Transverse colon (tissue), 4 donors: ENCODE data around the gene TMEM214.

Experiments used
- EP300 ChIP-seq: sonication (generic); formaldehyde crosslinking; IDR thresholded peaks from one replicate; pipeline ENCODE4 v1.6.1; 2017; ENCODE audit warnings: antibody characterized with exemption, low read depth
- POLR2A ChIP-seq: fragments of 450-650 bp; IDR thresholded peaks from one replicate; pipeline ENCODE4 v1.6.1; 2016; ENCODE audit warnings: antibody characterized with exemption, mild to moderate bottlenecking, moderate library complexity
- POLR2AphosphoS5 ChIP-seq, 3 donors: sonication (generic); formaldehyde crosslinking; IDR thresholded peaks; one replicate each; pipeline ENCODE4 v1.6.1; 2016; ENCODE audit warnings: antibody characterized with exemption in 3 of 3
- TF ChIP-seq, protein P1 (sequence below), 5 experiments: fragments of 200-600 bp in 3 of 5; fragments of 450-650 bp in 2 of 5; sonication (generic) in 3 of 5; IDR thresholded peaks; 1 replicate in 2 of 5; 2 replicates in 3 of 5; pipeline ENCODE4 v1.5.1; 2016 to 2017; ENCODE audit warnings: antibody characterized with exemption in 5 of 5, inconsistent platforms in 3 of 5, mild to moderate bottlenecking in 2 of 5, moderate library complexity in 1 of 5

GRCh38 chr2:27087823-27088410 is 55.2 kb downstream of the TMEM214 start:
- TF ChIP-seq, protein P1, sequence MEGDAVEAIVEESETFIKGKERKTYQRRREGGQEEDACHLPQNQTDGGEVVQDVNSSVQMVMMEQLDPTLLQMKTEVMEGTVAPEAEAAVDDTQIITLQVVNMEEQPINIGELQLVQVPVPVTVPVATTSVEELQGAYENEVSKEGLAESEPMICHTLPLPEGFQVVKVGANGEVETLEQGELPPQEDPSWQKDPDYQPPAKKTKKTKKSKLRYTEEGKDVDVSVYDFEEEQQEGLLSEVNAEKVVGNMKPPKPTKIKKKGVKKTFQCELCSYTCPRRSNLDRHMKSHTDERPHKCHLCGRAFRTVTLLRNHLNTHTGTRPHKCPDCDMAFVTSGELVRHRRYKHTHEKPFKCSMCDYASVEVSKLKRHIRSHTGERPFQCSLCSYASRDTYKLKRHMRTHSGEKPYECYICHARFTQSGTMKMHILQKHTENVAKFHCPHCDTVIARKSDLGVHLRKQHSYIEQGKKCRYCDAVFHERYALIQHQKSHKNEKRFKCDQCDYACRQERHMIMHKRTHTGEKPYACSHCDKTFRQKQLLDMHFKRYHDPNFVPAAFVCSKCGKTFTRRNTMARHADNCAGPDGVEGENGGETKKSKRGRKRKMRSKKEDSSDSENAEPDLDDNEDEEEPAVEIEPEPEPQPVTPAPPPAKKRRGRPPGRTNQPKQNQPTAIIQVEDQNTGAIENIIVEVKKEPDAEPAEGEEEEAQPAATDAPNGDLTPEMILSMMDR (IDR thresholded peaks at IDR 0.05): no peak
- no peak for TF ChIP-seq POLR2A
- TF ChIP-seq EP300: no peak
- no peak for TF ChIP-seq POLR2AphosphoS5 (IDR thresholded peaks at IDR 0.05)
